Esophagus muscularis mucosa (tissue), 4 donors: ENCODE measurements around the gene LILRB5. TPM values are rescaled to one million over a fixed set of nuclear protein-coding genes. Genes with fewer than 3 reads are reported as not detected.
"Not testable (repeated sequence)": the region's sequence is repeated elsewhere in the genome, so short reads cannot be mapped to it uniquely, and the experiment has no call there.

Source experiments
- DNase-seq: peaks from one replicate; pipeline ENCODE4 v3.0.0-alpha.2; 2017; ENCODE audit errors: extremely low spot score
- H3K27ac ChIP-seq, 4 donors: fragments of 200-600 bp; sonication (generic); replicated peaks in 1 of 4; 1 replicate in 3 of 4; 2 replicates in 1 of 4; pipeline ENCODE4 v1.5.1; 2016 to 2019; ENCODE audit warnings: mild to moderate bottlenecking in 1 of 4
- H3K27me3 ChIP-seq, 4 donors: fragments of 200-600 bp; sonication (generic); one replicate each; pipeline versions ENCODE4 v1.5.1 to v1.6.0; 2016 to 2019
- H3K36me3 ChIP-seq, 4 donors: fragments of 200-600 bp; sonication (generic); one replicate each; pipeline ENCODE4 v1.5.1; 2016 to 2019
- H3K4me1 ChIP-seq, 4 donors: fragments of 200-600 bp; sonication (generic); one replicate each; pipeline ENCODE4 v1.5.1; 2016 to 2019
- H3K4me3 ChIP-seq, 4 donors: fragments of 200-600 bp; sonication (generic); 1 replicate in 2 of 4; 2 replicates in 2 of 4; pipeline ENCODE4 v1.5.1; 2016 to 2019; ENCODE audit warnings: mild to moderate bottlenecking in 4 of 4, moderate library complexity in 1 of 4
- H3K9me3 ChIP-seq, 4 donors: fragments of 200-600 bp; sonication (generic); 1 replicate in 3 of 4; 2 replicates in 1 of 4; pipeline ENCODE4 v1.5.1; 2016 to 2019
- EP300 ChIP-seq: sonication (generic); formaldehyde crosslinking; IDR thresholded peaks from one replicate; pipeline ENCODE4 v1.6.1; 2017; ENCODE audit warnings: antibody characterized with exemption
- POLR2A ChIP-seq: fragments of 450-650 bp; IDR thresholded peaks from one replicate; pipeline ENCODE4 v1.6.1; 2017; ENCODE audit warnings: antibody characterized with exemption, moderate library complexity, mild to moderate bottlenecking, low read depth
- POLR2AphosphoS5 ChIP-seq, 2 donors: sonication (generic); formaldehyde crosslinking; IDR thresholded peaks; one replicate each; pipeline ENCODE4 v1.6.1; 2017; ENCODE audit warnings: antibody characterized with exemption in 2 of 2
- WGBS: methylation state at CpG from one replicate; pipeline ENCODE4 v1.1.5; 2018; 5-methylcytosine and 5-hydroxymethylcytosine counted together
- intact Hi-C: fragments of 100-400 bp; cut with DNase I; formaldehyde crosslinking; loops from one replicate; pipeline ENCODE4 v1.15.1; 2023
- total RNA-seq, 4 donors: library from RNA; depleted of rRNA; stranded (reverse); fragments of >200 nt; gene quantifications; one replicate each; pipeline versions ENCODE4 v1.1.0 to v1.2.1, GENCODE V29; 2016
- TF ChIP-seq, protein P1 (sequence below), 3 experiments: fragments of 200-600 bp in 2 of 3; fragments of 450-650 bp in 1 of 3; sonication (generic) in 2 of 3; IDR thresholded peaks; one replicate each; pipeline ENCODE4 v1.5.1; 2017 to 2019; ENCODE audit warnings: antibody characterized with exemption in 3 of 3, mild to moderate bottlenecking in 2 of 3, moderate library complexity in 1 of 3

LILRB5 gene
- total RNA-seq, 4 donors from 2014 or later: 16.6 to 26.6 (median 21.4) TPM

DNA sequence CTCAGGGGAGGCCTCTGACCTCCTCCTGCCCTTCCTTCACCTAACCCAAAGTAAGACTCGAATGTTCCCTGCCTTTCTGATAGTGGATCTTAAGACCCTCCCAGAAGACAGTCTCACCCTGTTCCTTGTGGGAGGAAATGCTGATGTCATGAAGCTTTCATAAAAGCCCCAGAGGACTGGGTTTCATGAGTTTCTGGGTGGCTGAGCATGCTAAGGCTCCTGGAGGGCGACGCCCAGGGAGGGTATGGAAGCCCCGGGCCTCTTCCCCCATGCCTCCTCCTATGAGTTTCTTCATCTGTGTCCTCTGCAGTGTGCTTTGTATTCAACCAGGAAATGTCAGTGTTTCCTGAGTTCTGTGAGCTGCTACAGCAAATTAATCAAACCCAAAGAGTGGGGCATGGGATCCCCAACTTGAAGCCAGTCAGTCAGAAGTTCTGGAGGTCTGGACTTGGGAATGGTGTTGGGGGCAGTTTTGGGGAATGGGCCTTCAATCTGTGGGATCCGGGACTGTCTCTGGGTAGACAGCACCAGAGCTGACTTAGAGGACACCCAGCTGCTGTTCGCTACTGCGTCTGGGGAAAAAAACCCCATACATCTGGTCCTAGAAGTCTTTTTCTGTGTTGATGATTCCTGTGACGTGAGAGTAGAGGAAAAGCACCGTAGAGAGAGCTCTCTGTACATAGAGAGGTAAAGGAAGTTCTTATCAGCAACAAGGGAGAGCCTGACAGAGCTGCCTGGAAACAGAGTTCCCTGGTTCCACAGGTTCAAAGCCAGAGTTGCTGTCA, 25.8 kb upstream of the LILRB5 start:
- intact Hi-C loops: no loop called here
- no peak for TF ChIP-seq EP300
- TF ChIP-seq, protein P1, sequence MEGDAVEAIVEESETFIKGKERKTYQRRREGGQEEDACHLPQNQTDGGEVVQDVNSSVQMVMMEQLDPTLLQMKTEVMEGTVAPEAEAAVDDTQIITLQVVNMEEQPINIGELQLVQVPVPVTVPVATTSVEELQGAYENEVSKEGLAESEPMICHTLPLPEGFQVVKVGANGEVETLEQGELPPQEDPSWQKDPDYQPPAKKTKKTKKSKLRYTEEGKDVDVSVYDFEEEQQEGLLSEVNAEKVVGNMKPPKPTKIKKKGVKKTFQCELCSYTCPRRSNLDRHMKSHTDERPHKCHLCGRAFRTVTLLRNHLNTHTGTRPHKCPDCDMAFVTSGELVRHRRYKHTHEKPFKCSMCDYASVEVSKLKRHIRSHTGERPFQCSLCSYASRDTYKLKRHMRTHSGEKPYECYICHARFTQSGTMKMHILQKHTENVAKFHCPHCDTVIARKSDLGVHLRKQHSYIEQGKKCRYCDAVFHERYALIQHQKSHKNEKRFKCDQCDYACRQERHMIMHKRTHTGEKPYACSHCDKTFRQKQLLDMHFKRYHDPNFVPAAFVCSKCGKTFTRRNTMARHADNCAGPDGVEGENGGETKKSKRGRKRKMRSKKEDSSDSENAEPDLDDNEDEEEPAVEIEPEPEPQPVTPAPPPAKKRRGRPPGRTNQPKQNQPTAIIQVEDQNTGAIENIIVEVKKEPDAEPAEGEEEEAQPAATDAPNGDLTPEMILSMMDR (IDR thresholded peaks at IDR 0.05): no peak
- no peak for TF ChIP-seq POLR2A
- no peak for TF ChIP-seq POLR2AphosphoS5 (IDR thresholded peaks at IDR 0.05)
- H3K27ac ChIP-seq: no peak overlapping the region
- H3K36me3 ChIP-seq: no peaks in the 10 kb centered on the region
- no peak for DNase-seq
- WGBS: 34% methylated on average over 9 of the region's 9 CpGs
- peaks cover 0 to 69% (median 0%) of the 10 kb centered on the region in 4 donors for H3K27me3 ChIP-seq
- H3K4me1 ChIP-seq: peaks cover 0 to 4% (median 0%) of the 10 kb centered on the region in 4 donors
- H3K4me3 ChIP-seq: no peak overlapping the region
- no peaks in the 10 kb centered on the region for H3K9me3 ChIP-seq

DNA sequence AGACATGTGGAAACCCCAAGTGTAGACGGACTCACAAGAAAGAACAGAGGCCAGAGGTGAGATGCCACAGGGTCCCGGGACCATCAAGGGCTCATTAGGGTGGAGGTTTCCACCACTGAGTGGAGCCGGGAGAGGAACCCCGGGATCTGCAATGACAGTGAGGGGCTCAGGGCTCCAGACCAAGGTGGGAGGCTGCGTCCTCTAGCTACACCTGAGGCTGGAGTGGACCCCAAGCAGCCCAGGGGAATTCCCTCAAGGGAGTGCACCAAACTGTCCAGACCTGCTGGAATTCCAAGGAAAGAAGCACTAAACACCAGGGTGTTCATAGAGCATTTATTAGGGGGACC, 24.6 kb upstream of the LILRB5 start:
- not testable (repeated sequence) for H3K4me1 ChIP-seq, DNase-seq, H3K36me3 ChIP-seq, H3K4me3 ChIP-seq, H3K9me3 ChIP-seq, H3K27ac ChIP-seq
- WGBS: 85% methylated on average over 5 of the region's 5 CpGs
- peaks cover 0 to 79% (median 0%) of the 10 kb centered on the region in 4 donors for H3K27me3 ChIP-seq
- intact Hi-C loops: loop anchor here (2.0 kb wide), 1 partner anchor 305 kb away; no protein-coding TSS in a partner anchor

DNA sequence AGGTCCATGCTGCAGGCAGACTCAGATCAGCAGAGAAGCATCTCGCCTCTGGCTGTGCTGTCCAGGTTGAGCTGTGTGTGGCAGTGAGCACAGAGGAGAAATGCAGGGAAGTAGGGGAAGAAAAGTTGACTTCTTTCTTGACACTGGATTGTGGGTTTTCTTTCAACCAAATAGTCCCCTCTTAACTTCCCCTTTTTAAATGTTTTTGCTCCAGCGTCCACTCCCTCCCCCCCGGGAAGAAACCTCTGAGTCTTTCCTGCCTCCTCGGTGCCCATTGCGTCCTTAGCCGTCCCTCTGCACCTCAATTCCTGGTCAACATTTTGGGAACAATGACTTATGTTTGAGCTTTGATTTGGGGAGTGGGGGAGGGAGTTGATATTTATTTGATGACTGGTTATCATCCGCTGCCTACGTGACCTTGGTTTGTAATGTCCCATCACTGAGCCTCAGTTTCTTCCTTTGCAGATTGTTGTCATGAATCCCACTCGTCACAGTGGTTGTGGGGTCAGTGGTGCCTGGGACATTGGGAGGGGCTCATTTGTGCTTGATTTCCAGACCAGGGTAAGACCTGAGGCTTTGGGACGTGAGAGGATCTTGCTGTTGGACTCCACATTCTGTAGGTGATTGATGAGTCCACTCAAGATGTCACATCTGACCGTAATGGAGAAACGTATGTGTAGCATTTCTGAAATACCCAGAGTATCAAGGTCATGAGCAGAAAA, 24.1 kb upstream of the LILRB5 start, which contains the start of gene LILRB2:
Gene LILRB2 (minus strand): TSS at position 104 of the 722 bp plus-strand sequence. CDS start 614 bp downstream, outside the sequence.
- H3K27me3 ChIP-seq: peaks cover 0 to 82% (median 0%) of the 10 kb centered on the region in 4 donors
- DNase-seq: no peak
- H3K4me1 ChIP-seq: peaks cover 0 to 4% (median 0%) of the 10 kb centered on the region in 4 donors
- intact Hi-C loops: loop anchor here (2.0 kb wide), 1 partner anchor 306 kb away; no protein-coding TSS in a partner anchor
- H3K4me3 ChIP-seq: peak within 1 kb of the TSS in 2 of 4 donors; percentile 22 to 39
- 62% methylated on average over 12 of the region's 12 CpGs for WGBS
- no peak within 1 kb of the TSS for H3K27ac ChIP-seq
- TF ChIP-seq, protein P1 (IDR thresholded peaks at IDR 0.05): no peak
- no peak for TF ChIP-seq EP300
- TF ChIP-seq POLR2A: no peak
- TF ChIP-seq POLR2AphosphoS5 (IDR thresholded peaks at IDR 0.05): no peak
- H3K36me3 ChIP-seq: no peaks in the 10 kb centered on the region
- H3K9me3 ChIP-seq: no peaks in the 10 kb centered on the region

DNA sequence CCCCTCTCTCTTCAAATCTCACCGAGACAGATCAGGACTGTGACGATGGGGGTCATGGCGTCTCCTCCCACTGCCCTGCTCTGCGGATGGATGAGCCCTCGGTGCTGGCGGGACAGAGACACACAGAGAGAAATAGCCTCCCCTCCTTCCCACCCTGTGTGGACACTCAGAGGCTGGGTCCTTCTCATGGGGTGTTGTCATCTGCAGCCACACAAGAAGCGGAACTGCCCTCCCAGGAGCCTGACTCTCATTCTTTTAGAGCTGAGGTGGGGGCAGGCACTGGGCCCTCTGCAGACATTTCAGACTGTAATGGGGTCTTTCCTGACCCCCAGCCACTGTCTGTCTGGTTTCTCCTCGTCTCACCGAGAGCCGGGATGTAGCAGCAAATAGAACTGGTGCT, 23.4 kb upstream of the LILRB5 start:
- intact Hi-C loops: loop anchor here (2.0 kb wide), 1 partner anchor 306 kb away; no protein-coding TSS in a partner anchor
- not testable (repeated sequence) for H3K4me1 ChIP-seq, H3K36me3 ChIP-seq, H3K9me3 ChIP-seq, H3K27ac ChIP-seq, DNase-seq
- Histone ChIP-seq H3K27me3 (peaks cover 0 to 84% (median 0%) of the 10 kb centered on the region in 4 donors), H3K4me3 (peak overlapping the region in 2 of 4 donors; percentile 22 to 39)
- 46% methylated on average over 9 of the region's 10 CpGs for WGBS

DNA sequence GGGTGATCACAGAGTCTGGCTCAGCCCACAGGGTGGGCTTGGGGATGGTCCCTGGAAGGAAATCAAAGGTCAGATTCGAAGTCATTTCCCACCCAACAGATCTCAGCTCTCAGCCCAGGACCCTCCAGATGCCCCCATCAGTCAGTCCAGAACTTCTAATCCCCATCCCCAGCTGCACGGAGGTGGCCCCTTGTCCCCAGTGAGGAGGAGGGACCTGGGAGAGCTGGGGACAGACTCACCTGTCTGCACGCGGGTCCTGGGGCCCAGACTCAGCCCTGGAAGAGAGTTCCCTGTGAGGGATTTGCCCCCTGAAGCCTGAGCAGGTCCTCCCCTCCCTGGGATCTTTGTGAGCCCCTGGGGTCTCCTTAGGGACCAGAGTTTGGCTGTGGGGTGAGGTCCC, 23.0 kb upstream of the LILRB5 start:
- not testable (repeated sequence) for H3K4me1 ChIP-seq, H3K27ac ChIP-seq, H3K36me3 ChIP-seq, H3K9me3 ChIP-seq, DNase-seq
- 42% methylated on average over 4 of the region's 4 CpGs for WGBS
- intact Hi-C loops: loop anchor here (2.0 kb wide), 1 partner anchor 307 kb away; no protein-coding TSS in a partner anchor
- peaks cover 0 to 88% (median 0%) of the 10 kb centered on the region in 4 donors for H3K27me3 ChIP-seq
- peak overlapping the region in 2 of 4 donors; percentile 2 to 22 for H3K4me3 ChIP-seq

DNA sequence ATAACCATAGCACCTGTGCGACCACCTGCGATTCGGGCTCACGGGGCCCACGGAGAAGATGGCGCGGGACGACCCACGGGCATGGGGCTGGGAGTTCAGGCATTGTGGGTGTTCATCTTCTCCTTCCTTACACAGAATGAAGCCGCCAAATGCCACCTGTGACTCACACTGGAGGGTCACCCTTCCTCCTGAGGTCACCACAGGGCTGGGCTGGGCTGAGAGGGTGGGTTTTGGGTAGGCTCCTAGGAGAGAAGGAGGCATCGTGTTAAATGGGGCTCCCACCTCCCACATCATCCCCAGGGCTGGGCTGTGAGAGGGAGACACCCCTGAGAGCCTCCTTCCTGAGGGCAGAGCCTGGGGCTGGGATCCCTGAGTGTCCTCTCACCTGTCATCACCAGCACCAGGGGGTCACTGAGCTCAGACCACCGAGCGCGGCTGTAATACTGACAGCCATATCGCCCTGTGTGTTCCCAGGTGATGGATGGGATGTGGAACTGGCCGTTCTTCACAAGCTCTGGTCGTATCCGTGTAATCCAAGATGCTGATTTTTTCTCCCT, 22.4 kb upstream of the LILRB5 start:
- intact Hi-C loops: no loop called here
- DNase-seq: no peak
- H3K4me3 ChIP-seq: peak overlapping the region in 1 of 4 donors; percentile 22
- 78% methylated on average over 7 of the region's 18 CpGs for WGBS
- H3K36me3 ChIP-seq: no peaks in the 10 kb centered on the region
- no peak overlapping the region for H3K27ac ChIP-seq
- H3K9me3 ChIP-seq: no peaks in the 10 kb centered on the region
- TF ChIP-seq EP300: no peak
- TF ChIP-seq POLR2AphosphoS5 (IDR thresholded peaks at IDR 0.05): no peak
- no peak for TF ChIP-seq POLR2A
- TF ChIP-seq, protein P1 (IDR thresholded peaks at IDR 0.05): no peak
- peaks cover 0 to 4% (median 0%) of the 10 kb centered on the region in 4 donors for H3K4me1 ChIP-seq
- H3K27me3 ChIP-seq: peaks cover 0 to 90% (median 0%) of the 10 kb centered on the region in 4 donors

DNA sequence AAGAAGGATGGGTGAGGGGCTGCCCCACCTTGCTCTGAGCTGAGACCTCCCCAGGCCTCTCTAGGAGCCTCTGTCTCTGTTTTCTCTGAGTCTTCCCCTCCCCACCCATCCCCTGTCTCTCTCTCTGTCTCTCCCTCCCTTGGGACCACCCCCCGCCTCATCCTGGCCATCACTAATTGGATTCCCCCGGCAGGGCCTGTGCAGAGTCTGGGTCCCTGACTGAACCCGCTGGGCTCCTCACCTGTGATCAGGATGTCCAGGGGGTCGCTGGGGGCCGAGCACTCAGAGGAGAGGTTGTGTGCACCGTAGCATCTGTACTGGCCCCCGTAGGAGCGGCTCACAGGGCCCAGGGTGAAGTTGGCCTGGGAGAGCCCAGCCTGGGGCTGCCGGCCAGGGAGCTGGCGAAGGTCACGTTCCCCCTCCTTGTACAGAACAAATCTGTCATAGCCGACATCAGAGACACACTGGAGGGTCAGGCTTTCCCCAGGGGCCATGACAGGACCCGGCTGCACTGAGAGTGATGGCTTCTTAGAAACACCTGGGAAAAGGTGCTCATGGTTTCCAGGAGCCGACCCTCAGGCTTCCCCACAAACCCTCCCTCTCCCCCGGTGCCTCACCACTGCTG, 21.6 kb upstream of the LILRB5 start:
- DNase-seq, intact Hi-C loops: not testable (repeated sequence)

DNA sequence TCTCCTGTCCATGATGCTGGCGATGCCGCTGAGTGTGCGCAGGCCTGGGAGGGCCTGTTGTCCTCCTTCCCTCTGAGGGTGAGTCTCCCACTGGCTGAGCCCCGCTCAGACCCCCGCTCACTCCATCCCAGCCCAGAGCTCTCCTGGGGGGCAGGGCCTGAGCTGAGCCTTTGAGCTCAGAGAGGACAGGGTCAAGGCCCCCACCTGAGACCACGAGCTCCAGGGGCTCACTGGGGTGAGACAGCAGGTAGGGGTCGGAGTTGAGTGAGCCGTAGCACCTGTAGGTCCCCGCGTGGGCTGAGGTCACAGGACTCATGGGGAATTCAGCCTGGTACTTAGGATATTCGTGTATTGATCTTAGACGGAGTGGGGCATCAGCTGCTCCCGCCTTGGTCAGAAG, 21.0 kb upstream of the LILRB5 start:
- H3K27me3 ChIP-seq: peaks cover 0 to 83% (median 0%) of the 10 kb centered on the region in 4 donors
- intact Hi-C loops, H3K4me1 ChIP-seq, DNase-seq, H3K9me3 ChIP-seq, H3K36me3 ChIP-seq, H3K4me3 ChIP-seq, H3K27ac ChIP-seq: not testable (repeated sequence)
- WGBS: 71% methylated on average over 4 of the region's 13 CpGs

More for the DNA sequence above, 21.6 kb upstream of the LILRB5 start:
- WGBS: 53% methylated on average over 3 of the region's 15 CpGs
- H3K9me3 ChIP-seq, H3K4me3 ChIP-seq, H3K4me1 ChIP-seq, H3K27ac ChIP-seq, H3K36me3 ChIP-seq: not testable (repeated sequence)
- peaks cover 0 to 86% (median 0%) of the 10 kb centered on the region in 4 donors for H3K27me3 ChIP-seq
